ENCODE results near the gene ZNF768. TPM values are rescaled to one million over a fixed set of nuclear protein-coding genes. Genes with fewer than 3 reads are reported as not detected.
A peak's percentile ranks its signal among the peaks of the same experiment; 100 is the strongest.
"Not testable (repeated sequence)": the region's sequence is repeated elsewhere in the genome, so short reads cannot be mapped to it uniquely, and the experiment has no call there.

ZNF768 gene
- total RNA-seq, 4 donors from 2014 or later = 13.6 to 24.5 (median 20.6) TPM

GRCh38 chr16:30539000-30539964, 12.9 kb upstream of the ZNF768 start:
- no peaks in the 10 kb centered on the region for H3K9me3 ChIP-seq
- H3K27me3 ChIP-seq = no peaks in the 10 kb centered on the region
- no peak overlapping the region for H3K27ac ChIP-seq
- peaks cover 6 to 19% (median 12%) of the 10 kb centered on the region in 3 donors for H3K4me1 ChIP-seq
- intact Hi-C loops (cut with DNase I) = no loop called here
- H3K4me3 ChIP-seq = no peak overlapping the region
- TF ChIP-seq CTCF (IDR thresholded peaks at IDR 0.05) = no peak
- TF ChIP-seq POLR2A (IDR thresholded peaks at IDR 0.05) = no peak
- no peak for DNase-seq
- WGBS, 2 donors = 75 to 80% methylated on average over 1 to 7 of the region's 8 CpGs
- no peaks in the 10 kb centered on the region for H3K36me3 ChIP-seq

- DNase-seq = not testable (repeated sequence)
These were observed 10.1 kb upstream of the ZNF768 start for GRCh38 chr16:30536391-30537024.

GRCh38 chr16:30535777-30536190, 9.4 kb upstream of the ZNF768 start:
- no peaks in the 10 kb centered on the region for H3K9me3 ChIP-seq
- H3K4me1 ChIP-seq = peaks cover 14 to 45% (median 21%) of the 10 kb centered on the region in 3 donors
- no peak for TF ChIP-seq POLR2A (IDR thresholded peaks at IDR 0.05)
- peak; percentile 36 to 82 (median 73) for TF ChIP-seq CTCF (IDR thresholded peaks at IDR 0.05)
- no peaks in the 10 kb centered on the region for H3K27me3 ChIP-seq
- H3K27ac ChIP-seq = peak overlapping the region; percentile 94 to 98 (median 97)
- 9 to 23% methylated on average over 9 to 12 of the region's 12 CpGs for WGBS, 2 donors
- peaks cover 8 to 24% (median 11%) of the 10 kb centered on the region in 3 donors for H3K36me3 ChIP-seq
- intact Hi-C loops (cut with DNase I) = no loop called here
- no peak for DNase-seq
- H3K4me3 ChIP-seq = peak overlapping the region; percentile 62 to 88 (median 76)

More at GRCh38 chr16:30536391-30537024, 10.1 kb upstream of the ZNF768 start:
- H3K4me3 ChIP-seq; H3K9me3 ChIP-seq; intact Hi-C loops (cut with DNase I); H3K27me3 ChIP-seq: not testable (repeated sequence)
- WGBS, 2 donors = 91 to 92% methylated on average over 13 of the region's 13 CpGs
- peaks cover 14 to 45% (median 21%) of the 10 kb centered on the region in 3 donors for H3K4me1 ChIP-seq
- peak overlapping the region in 2 of 4 donors; percentile 96 to 98 for H3K27ac ChIP-seq
- H3K36me3 ChIP-seq = peaks cover 8 to 17% (median 11%) of the 10 kb centered on the region in 3 donors

GRCh38 chr16:30535106-30535776, 8.9 kb upstream of the ZNF768 start:
- Histone ChIP-seq H3K4me3 (peak overlapping the region; percentile 62 to 88 (median 76)), H3K27ac (peak overlapping the region; percentile 94 to 98 (median 97)), H3K4me1 (peaks cover 14 to 48% (median 21%) of the 10 kb centered on the region in 3 donors), H3K27me3 (no peaks in the 10 kb centered on the region), H3K36me3 (peaks cover 8 to 27% (median 11%) of the 10 kb centered on the region in 3 donors), H3K9me3 (no peaks in the 10 kb centered on the region)
- intact Hi-C loops (cut with DNase I) = no loop called here
- 2 to 6% methylated on average over 16 to 18 of the region's 18 CpGs for WGBS, 2 donors
- TF ChIP-seq POLR2A (IDR thresholded peaks at IDR 0.05) (no peak), CTCF (IDR thresholded peaks at IDR 0.05) (no peak)
- DNase-seq = no peak

GRCh38 chr16:30534368-30535105, 8.2 kb upstream of the ZNF768 start, which contains the start of gene ZNF747:
ZNF747 (minus strand) TSS chr16:30534858; CDS start chr16:30534679, 179 bp downstream.
- intact Hi-C loops (cut with DNase I) = no loop called here
- 0% methylated on average over 14 to 18 of the region's 70 CpGs for WGBS, 2 donors
- Histone ChIP-seq H3K27ac (peak within 1 kb of the TSS; percentile 94 to 98 (median 97)), H3K36me3 (peaks cover 8 to 27% (median 11%) of the 10 kb centered on the region in 3 donors), H3K4me1 (peaks cover 14 to 53% (median 21%) of the 10 kb centered on the region in 3 donors), H3K27me3 (no peaks in the 10 kb centered on the region), H3K9me3 (no peaks in the 10 kb centered on the region), H3K4me3 (peak within 1 kb of the TSS; percentile 62 to 88 (median 76))
- peak in 3 of 4 donors; percentile 31 to 72 (median 55) for TF ChIP-seq POLR2A (IDR thresholded peaks at IDR 0.05)
- TF ChIP-seq CTCF (IDR thresholded peaks at IDR 0.05) = peak in 2 of 6 experiments; percentile 8 to 32
- peak; percentile 37 for DNase-seq

Data from esophagus squamous epithelium (tissue), 5 donors.